ENCODE measurements around the gene CRCP.
"Not testable (repeated sequence)": the region's sequence is repeated elsewhere in the genome, so short reads cannot be mapped to it uniquely, and the experiment has no call there.

CRCP gene

DNA sequence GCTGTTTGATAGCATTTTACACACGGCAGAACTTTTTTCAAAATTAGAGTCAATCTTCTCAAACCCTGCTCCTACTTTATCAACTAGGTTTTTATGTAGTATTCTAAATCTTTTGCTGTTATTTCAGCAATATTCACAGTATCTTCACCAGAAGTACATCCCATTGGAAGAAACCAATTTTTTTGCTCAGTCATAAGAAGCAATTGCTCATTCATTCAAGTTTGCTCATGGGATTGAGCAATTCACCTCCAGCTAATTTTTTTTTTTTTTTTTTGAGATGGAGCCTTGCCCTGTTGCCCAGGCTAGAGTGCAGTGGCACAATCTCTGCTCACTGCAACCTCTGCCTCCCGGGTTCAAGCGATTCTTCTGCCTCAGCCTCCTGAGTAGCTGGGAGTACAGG, 10.7 kb upstream of the CRCP start:
- not testable (repeated sequence) for DNase-seq

GRCh38 chr7:66105263-66105748, 9.3 kb upstream of the CRCP start:
- no peak for DNase-seq

- DNase-seq = not testable (repeated sequence)
These were observed 6.2 kb upstream of the CRCP start for GRCh38 chr7:66108410-66108809.

GRCh38 chr7:66110856-66111255, 3.8 kb upstream of the CRCP start:
- no peak for DNase-seq

DNA sequence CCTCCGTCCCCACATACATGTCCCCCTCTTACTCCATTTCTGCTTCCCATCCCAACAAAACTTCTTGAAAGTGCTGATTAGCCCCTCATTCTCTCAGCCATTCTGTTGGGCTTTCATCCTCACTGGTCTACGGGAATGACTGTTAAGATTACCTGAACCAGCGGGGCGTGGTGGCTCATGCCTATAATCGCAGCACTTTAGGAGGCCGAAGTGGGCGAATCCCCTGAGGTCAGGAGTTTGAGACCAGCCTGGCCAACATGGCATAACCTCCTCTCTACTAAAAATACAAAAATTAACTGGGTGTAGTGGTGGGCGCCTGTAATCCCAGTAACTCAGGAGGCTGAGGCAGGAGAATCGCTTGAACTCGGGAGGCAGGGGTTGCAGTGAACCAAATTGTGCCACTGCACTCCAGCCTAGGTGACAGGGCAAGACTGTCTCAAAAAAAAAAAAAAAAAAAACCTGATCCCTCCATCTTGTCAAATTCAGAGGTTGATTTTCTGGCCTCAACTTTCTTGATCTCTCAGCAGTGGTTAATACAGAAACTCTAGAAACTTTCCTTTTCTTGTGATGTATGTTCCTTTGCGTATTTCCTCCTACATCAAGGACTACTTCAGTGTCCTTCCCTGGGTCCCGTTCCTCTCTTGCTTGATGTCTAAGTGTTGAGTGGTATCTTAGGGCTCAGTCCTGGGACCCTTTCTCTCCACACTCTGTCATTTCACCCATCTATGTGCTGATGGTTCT, 2.2 kb downstream of the CRCP start:
- not testable (repeated sequence) for DNase-seq

DNA sequence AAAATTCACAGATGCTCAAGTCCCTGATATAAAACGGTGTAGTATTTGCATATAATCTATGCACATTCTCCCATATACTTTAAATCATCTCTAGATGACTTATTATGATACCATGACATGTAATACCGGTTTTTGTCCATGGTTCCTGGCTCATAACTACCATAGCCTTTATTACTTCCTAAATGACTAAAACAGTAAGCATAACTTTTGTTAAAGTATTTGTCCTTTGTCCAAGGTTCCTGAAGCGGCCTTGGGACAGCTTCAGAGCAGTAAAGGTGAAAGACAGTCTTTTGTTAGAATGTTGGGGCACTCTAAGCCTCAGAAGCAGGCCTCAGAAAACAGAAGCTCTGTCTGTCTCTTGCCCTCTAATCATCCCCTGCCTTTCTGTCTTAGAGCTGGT, 4.0 kb downstream of the CRCP start:
- no peak for DNase-seq

- DNase-seq = no peak
These were observed 4.7 kb downstream of the CRCP start for GRCh38 chr7:66119245-66119850.

- DNase-seq = no peak
These were observed 8.5 kb downstream of the CRCP start for GRCh38 chr7:66123175-66123528.

DNA sequence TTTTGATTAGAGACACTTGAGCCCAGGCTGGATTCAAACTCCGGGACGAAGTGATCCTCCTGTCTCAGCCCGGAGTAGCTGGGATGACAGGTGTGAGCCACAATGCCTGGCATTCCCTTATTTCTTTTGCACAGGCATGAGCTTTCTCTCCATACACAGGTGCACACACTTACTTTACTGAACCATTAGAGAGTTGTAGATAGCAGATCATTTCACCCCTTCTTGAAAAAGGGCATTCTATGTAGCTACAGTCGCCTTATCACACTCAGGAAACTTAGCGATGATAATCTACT, 9.9 kb downstream of the CRCP start:
- DNase-seq = not testable (repeated sequence)

DNA sequence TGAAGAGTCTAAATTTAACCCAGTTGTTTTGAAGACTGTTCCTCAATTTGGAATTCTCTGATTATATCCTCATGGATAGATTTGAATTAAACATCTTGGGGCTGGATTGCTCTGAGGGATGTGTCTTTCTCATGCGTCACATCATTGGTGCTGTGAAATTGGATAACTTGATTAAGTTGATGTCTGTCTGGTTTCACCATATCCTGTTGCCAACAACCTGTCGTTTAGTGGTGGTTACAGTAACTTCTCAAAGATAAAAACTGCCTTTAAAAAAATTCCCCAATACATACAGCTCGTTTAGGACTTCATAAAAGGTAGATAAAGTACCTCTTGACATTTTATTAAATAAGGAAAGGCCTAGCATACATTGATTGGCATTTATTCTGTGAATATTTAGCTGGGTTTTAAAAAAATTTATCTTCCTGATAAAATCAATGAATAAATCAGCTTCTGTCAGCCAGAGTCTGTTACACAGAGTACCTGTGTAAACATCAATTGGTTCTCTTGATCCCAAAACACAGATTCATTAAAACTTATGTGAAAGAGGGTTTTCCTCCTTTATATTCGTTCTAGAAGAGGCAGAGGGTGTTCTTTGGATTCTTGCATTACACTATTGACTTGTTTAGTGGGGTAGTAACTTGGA, 10.5 kb downstream of the CRCP start:
- DNase-seq = no peak

DNA sequence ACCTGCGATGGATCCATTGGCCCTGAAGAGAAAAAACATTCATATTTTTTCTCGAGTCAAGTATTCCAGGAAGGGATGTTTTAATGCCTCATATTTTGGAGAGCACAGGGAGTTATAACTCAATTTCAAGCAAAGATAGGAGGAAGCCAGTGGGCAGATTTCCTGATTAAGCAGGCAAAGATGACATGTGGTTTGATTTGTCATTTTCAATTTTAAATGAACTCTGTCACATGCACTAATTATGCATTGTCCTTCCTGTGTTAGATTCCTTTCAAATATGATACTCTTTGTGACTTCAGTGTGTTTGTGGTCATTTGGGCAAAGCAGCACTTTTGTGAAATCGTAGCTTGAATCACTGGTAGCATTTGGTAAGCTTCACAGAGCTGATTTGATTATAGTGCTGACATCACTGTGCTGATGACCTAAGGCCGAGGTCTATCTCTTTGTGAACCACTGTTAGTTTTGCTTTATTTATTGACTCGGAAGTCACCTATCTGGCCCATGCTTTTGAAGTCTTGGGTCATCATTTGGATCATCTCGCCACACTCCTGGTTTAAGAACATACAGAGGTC, 11.2 kb downstream of the CRCP start:
- DNase-seq = not testable (repeated sequence)

DNA sequence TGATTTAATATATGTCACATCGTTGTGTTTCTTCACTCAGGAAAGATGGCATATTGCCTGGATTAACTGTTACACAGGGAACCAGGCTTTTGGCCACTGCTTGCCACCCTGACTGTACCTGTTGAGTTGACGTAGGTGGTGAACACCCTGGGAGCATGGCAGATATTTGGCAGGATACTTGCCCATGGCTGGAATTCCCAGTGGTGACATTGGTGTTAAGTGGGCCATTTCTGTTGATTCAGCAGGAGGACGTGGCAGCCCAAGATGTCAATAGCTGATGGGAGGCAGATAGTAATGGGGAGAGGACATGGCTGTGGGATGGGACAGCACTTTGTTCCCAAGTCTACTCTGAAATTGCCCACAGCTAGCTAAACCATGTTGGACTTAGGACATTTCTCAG, 12.5 kb downstream of the CRCP start:
- DNase-seq = not testable (repeated sequence)

DNA sequence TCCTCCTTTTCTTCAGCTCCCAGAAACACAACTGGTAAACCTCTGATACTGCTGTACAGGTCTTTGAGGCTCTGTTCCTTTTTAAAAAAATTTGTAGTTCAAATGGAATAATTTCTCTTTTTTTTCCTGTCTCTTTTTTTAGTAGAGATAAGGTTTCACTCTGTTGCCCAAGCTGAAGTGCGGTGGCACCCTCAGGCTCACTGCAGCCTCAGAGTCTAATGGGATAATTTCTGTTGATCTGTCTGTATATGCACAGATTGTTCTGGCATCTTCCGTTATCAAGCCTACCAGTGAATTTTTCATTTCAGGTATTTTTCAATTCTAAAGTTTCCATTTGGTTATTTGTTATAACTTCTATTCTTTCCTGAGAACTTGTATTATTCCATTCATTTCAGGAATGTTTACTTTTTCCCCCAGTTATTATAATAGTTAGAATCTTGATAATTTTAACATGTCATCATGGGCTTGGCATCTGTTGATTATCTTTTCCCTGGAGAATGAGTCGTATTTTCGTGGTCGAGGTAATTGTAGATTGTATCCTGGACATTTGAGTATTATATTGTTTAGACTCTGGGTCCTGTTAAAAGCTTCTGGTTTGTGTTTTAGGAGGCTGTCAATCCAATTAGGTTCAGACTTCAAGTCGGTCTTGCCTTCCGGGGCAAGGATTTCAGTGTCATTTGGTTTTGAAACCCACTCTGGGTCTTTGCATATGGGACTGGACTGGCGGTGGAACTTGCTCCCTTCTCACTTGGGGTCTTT, 24.5 kb downstream of the CRCP start:
- DNase-seq = no peak

GRCh38 chr7:66140924-66141323, 26.3 kb downstream of the CRCP start:
- no peak for DNase-seq

DNA sequence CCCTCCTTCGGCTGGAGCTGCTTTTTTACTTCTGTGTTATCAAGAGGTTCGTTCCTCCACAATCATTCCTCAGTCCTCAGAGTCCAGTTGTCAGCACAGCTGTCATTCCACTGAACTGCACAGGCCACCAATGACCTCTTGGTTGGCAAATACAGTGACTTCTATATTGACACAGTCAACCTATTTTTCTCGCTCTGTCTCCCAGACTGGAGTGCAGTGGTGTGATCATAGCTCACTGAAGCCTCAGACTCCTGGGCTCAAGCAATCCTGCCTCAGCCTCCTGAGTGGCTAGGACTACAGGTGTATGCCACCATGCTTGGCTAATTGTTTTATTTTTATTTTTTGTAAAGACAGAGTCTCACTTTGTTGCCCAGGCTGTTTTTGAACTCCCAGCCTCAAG, 27.7 kb downstream of the CRCP start:
- no peak for DNase-seq

DNA sequence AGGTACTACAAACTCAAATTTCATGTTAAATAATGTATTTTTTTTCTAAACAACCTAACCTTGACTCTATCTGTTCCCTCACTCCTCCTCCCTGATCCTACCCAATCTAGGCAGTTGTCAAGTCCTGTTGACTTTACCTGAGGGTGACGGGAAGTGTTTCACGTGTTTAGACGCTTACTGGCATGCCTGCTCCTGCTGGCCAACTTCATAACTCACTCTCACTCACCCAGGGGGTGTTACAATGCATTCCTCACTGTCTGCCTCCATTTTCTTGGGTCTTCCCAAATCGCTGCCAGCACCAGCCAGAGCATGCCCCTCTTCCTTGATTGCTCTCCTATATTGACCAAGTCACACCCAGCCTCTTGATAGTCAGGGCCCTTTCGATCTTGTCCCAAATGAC, 28.3 kb downstream of the CRCP start:
- DNase-seq = no peak

- DNase-seq = no peak
These were observed 29.3 kb downstream of the CRCP start for GRCh38 chr7:66143876-66144332.

DNA sequence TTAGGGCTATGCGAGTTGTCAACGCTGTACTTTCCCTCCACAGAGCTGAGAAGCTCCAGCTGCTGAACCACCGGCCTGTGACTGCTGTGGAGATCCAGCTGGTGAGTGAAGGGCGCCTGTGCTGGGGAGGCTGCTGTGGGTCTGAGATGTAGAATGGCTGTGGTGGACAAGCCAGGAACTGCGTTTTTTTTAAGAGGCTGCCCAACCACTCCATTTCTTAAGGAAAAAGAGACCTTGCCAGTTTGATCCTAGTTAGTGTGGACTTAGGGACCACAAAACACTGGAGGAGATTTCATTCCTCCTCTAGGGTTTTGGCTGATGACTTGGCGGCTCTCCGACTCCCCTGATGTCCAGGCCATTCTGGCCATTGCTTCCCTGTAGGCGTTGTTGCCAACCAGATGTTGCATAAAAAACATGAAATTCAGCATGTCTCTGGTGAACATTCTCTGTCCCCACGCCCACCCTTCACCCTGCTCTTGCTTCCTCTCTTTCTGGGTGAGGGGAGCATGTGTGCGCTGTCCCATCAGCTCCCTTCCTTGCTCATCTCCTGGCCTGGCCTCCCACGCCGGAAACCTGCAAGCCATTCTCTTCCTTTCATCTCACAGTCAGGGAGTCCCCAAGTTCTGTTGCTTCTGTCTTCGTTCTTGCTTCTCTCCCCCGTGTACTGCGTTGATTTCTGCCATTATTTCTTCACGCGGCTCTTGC, 30.9 kb downstream of the CRCP start:
- DNase-seq = peak; percentile 64

DNA sequence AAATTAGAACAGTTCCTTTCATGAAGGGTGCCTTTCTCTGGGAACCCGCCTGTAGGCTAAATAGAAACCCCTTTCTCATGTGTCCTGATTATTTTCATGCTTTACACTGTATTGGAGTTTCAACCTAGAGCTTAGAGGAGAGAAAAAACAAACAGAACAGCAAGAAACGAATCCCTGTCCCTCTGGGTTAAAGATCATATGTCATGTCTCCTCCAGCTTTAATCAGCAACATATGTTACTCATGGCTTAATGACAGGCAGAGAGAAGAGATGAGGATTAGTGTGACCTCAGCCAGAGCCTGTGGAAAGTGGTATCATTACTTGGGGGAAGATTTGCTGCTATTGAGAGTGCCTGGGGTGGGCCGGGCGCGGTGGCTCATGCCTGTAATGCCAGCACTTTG, 32.1 kb downstream of the CRCP start:
- no peak for DNase-seq

DNA sequence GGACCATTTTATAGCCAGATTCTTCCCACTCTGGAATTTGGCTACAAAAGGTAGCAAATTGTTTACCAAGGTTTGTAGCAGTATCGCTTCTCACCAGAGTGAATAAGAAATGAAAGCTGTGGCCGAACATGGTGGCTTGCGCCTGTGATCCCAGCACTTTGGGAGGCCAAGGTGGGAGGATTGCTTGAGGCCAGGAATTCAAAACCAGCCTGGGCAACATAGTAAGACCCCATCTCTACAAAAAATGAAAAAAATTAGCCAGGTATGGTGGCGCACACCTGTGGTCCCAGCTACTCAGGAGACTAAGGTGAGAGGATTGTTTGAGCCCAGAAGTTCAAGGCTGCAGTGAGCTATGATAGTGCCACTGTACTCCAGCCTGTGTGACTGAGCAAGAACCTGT, 33.0 kb downstream of the CRCP start:
- not testable (repeated sequence) for DNase-seq

DNA sequence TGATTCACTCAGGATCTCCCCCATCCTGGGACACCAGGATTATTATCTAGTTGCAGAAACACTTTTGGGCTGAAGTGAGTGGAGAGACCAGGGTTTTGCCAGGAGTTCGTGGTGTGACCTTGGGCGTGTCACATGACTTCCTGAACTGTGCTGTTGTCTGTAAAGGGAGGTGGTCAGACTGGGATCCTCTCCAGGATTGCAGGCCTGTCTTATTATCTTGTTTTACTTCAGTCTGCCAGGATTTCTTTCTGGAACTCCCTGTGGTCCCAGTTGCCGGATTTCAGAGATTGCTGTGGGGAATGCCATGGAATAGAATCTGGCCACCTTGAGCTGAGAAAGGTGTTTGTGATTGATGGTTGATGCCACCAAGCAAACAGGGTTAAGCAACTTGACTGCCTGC, 35.8 kb downstream of the CRCP start:
- DNase-seq = no peak
